Measurements from ENCODE around the gene CABP4.

The CABP4 gene

GRCh38 chr11:67441731-67442351, 13.3 kb upstream of the CABP4 start:
- H3K4me3 ChIP-seq (ENCODE audit: low read length): no peak overlapping the region
- no peak for TF ChIP-seq CTCF (IDR thresholded peaks at IDR 0.05; ENCODE audit: insufficient read depth, low read depth, low read length, missing control alignments)
- DNase-seq (ENCODE audit: low read depth): no peak

GRCh38 chr11:67442504-67443404, 12.4 kb upstream of the CABP4 start:
- TF ChIP-seq CTCF (IDR thresholded peaks at IDR 0.05; ENCODE audit: insufficient read depth, low read depth, low read length, missing control alignments): no peak
- peak overlapping the region; percentile 76 for H3K4me3 ChIP-seq (ENCODE audit: low read length)
- no peak for DNase-seq (ENCODE audit: low read depth)

GRCh38 chr11:67445515-67445914, 9.6 kb upstream of the CABP4 start:
- no peak overlapping the region for H3K4me3 ChIP-seq (ENCODE audit: low read length)
- no peak for DNase-seq (ENCODE audit: low read depth)
- no peak for TF ChIP-seq CTCF (IDR thresholded peaks at IDR 0.05; ENCODE audit: insufficient read depth, low read depth, low read length, missing control alignments)

GRCh38 chr11:67448220-67448609, 6.9 kb upstream of the CABP4 start:
- DNase-seq (ENCODE audit: low read depth): no peak
- TF ChIP-seq CTCF (IDR thresholded peaks at IDR 0.05; ENCODE audit: insufficient read depth, low read depth, low read length, missing control alignments): no peak
- no peak overlapping the region for H3K4me3 ChIP-seq (ENCODE audit: low read length)

- TF ChIP-seq CTCF (IDR thresholded peaks at IDR 0.05; ENCODE audit: insufficient read depth, low read depth, low read length, missing control alignments): no peak
- DNase-seq (ENCODE audit: low read depth): no peak
- H3K4me3 ChIP-seq (ENCODE audit: low read length): no peak overlapping the region
Observed at GRCh38 chr11:67449116-67449844, 5.9 kb upstream of the CABP4 start.

- H3K4me3 ChIP-seq (ENCODE audit: low read length): no peak overlapping the region
- no peak for TF ChIP-seq CTCF (IDR thresholded peaks at IDR 0.05; ENCODE audit: insufficient read depth, low read depth, low read length, missing control alignments)
Observed at GRCh38 chr11:67450796-67451657, 4.1 kb upstream of the CABP4 start.

More at GRCh38 chr11:67450796-67451657, 4.1 kb upstream of the CABP4 start:
- no peak for DNase-seq (ENCODE audit: low read depth)

All from epithelial cell of esophagus (primary cell).